Ishikawa (cell line): Measurements from ENCODE around the gene DNAJC6.

Experiments used
- CEBPB ChIP-seq: IDR thresholded peaks from 2 replicates; pipeline ENCODE4 v1.6.1; 2012
- CREB1 ChIP-seq: IDR thresholded peaks from 2 replicates; pipeline ENCODE4 v1.6.1; 2012; ENCODE audit warnings: low read depth
- EGR1 ChIP-seq: IDR thresholded peaks from 2 replicates; pipeline ENCODE4 v1.6.1; 2012
- EP300 ChIP-seq: IDR thresholded peaks from 2 replicates; pipeline ENCODE4 v1.6.1; 2012; ENCODE audit warnings: borderline replicate concordance
- FOXM1 ChIP-seq: IDR thresholded peaks from 2 replicates; pipeline ENCODE4 v1.6.1; 2012; ENCODE audit warnings: low read depth, borderline replicate concordance
- MAX ChIP-seq: IDR thresholded peaks from 2 replicates; pipeline ENCODE4 v1.6.1; 2012
- NFIC ChIP-seq: IDR thresholded peaks from 2 replicates; pipeline ENCODE4 v1.6.1; 2012
- RAD21 ChIP-seq: IDR thresholded peaks from 2 replicates; pipeline ENCODE4 v1.6.1; 2012; ENCODE audit warnings: low read depth
- REST ChIP-seq: IDR thresholded peaks from 2 replicates; pipeline ENCODE4 v1.6.1; 2012; ENCODE audit warnings: low read depth, mild to moderate bottlenecking
- TAF1 ChIP-seq: IDR thresholded peaks from 2 replicates; pipeline ENCODE4 v1.6.1; 2012; ENCODE audit warnings: low read depth, mild to moderate bottlenecking
- TCF12 ChIP-seq: IDR thresholded peaks from 2 replicates; pipeline ENCODE4 v1.6.1; 2012; ENCODE audit warnings: low read depth
- TEAD4 ChIP-seq: IDR thresholded peaks from 2 replicates; pipeline ENCODE4 v1.6.1; 2012
- USF1 ChIP-seq: IDR thresholded peaks from 2 replicates; pipeline ENCODE4 v1.6.1; 2012
- YY1 ChIP-seq: IDR thresholded peaks from 2 replicates; pipeline ENCODE4 v1.6.1; 2012; ENCODE audit warnings: low read depth
- ZBTB7A ChIP-seq: IDR thresholded peaks from 2 replicates; pipeline ENCODE4 v1.6.1; 2012; ENCODE audit warnings: low read depth

DNAJC6 gene

GRCh38 chr1:65412256-65412983 is 103.1 kb downstream of the DNAJC6 start:
- no peak for TF ChIP-seq FOXM1
- TF ChIP-seq USF1: no peak
- TF ChIP-seq MAX: no peak
- no peak for TF ChIP-seq YY1
- TF ChIP-seq EP300: no peak
- no peak for TF ChIP-seq EGR1
- no peak for TF ChIP-seq REST
- TF ChIP-seq RAD21: no peak
- no peak for TF ChIP-seq CREB1
- TF ChIP-seq TAF1: no peak
- no peak for TF ChIP-seq NFIC
- TF ChIP-seq TCF12: no peak
- no peak for TF ChIP-seq CEBPB
- no peak for TF ChIP-seq ZBTB7A
- TF ChIP-seq TEAD4: no peak

GRCh38 chr1:65412984-65413375 is 103.6 kb downstream of the DNAJC6 start:
- TF ChIP-seq CEBPB (no peak), TEAD4 (no peak), EGR1 (no peak), ZBTB7A (no peak), TCF12 (no peak)

GRCh38 chr1:65414538-65414937 is 105.2 kb downstream of the DNAJC6 start:
- no peak for TF ChIP-seq ZBTB7A
- no peak for TF ChIP-seq TCF12
- TF ChIP-seq REST: no peak

GRCh38 chr1:65416767-65417166 is 107.4 kb downstream of the DNAJC6 start:
- no peak for TF ChIP-seq TCF12
- no peak for TF ChIP-seq NFIC
- no peak for TF ChIP-seq MAX

- TF ChIP-seq RAD21 (no peak), TEAD4 (no peak), EP300 (no peak), CEBPB (no peak), NFIC (no peak), FOXM1 (no peak), YY1 (no peak), TAF1 (no peak), ZBTB7A (no peak)
Observed at GRCh38 chr1:65417729-65418128, 108.4 kb downstream of the DNAJC6 start.

GRCh38 chr1:65418522-65419185 is 109.3 kb downstream of the DNAJC6 start:
- TF ChIP-seq EGR1 (no peak), CEBPB (no peak)
